CD8-positive, alpha-beta memory T cell (primary cell): ENCODE data around the gene SEMA5A. TPM values are rescaled to one million over a fixed set of nuclear protein-coding genes. Genes with fewer than 3 reads are reported as not detected.

Experiments
- CTCF ChIA-PET: fragments of 350-600 bp; sonication (Branson Sonifier 250); formaldehyde crosslinking; loops from one replicate; lab custom pipeline; 2021; ENCODE audit warnings: antibody characterized with exemption; lab: Charles Lee
- POLR2A ChIA-PET: fragments of 350-600 bp; sonication (Branson Sonifier 250); formaldehyde crosslinking; loops from one replicate; lab custom pipeline; 2021; ENCODE audit warnings: antibody characterized with exemption; lab: Charles Lee
- DNase-seq, 5 donors: peaks; one replicate each; pipeline versions ENCODE4 v3.0.0 to v3.0.0-alpha.2; 2020 to 2022; ENCODE audit warnings: mixed read lengths in 1 of 5
- H3K27ac ChIP-seq: one replicate; pipeline ENCODE4 v1.7.0; 2013; ENCODE audit warnings: low read depth, mild to moderate bottlenecking, low read length, moderate library complexity
- H3K27me3 ChIP-seq: 2 replicates; pipeline ENCODE4 v1.7.0; 2013; ENCODE audit warnings: low read length, mild to moderate bottlenecking; ENCODE audit not compliant: insufficient read depth, poor library complexity, severe bottlenecking
- H3K36me3 ChIP-seq: 2 replicates; pipeline ENCODE4 v1.7.0; 2013; ENCODE audit warnings: mild to moderate bottlenecking, low read length, moderate library complexity; ENCODE audit not compliant: insufficient read depth
- H3K4me1 ChIP-seq: 2 replicates; pipeline ENCODE4 v1.7.0; 2013; ENCODE audit warnings: mild to moderate bottlenecking, low read length, moderate library complexity; ENCODE audit not compliant: insufficient read depth
- H3K4me3 ChIP-seq: 2 replicates; pipeline ENCODE4 v1.7.0; 2013; ENCODE audit warnings: mild to moderate bottlenecking, low read length
- H3K9me3 ChIP-seq: 2 replicates; pipeline ENCODE4 v1.7.0; 2013; ENCODE audit warnings: mild to moderate bottlenecking, low read length
- H3K27ac Mint-ChIP-seq, 8 donors: one replicate each; pipeline ENCODE4 v1.8.0; 2020 to 2021; ENCODE audit warnings: mixed read lengths in 8 of 8, mild to moderate bottlenecking in 6 of 8, inconsistent platforms in 3 of 8, moderate library complexity in 3 of 8
- H3K27me3 Mint-ChIP-seq, 2 donors: one replicate each; pipeline ENCODE4 v1.8.0; 2020 to 2021; ENCODE audit warnings: mixed read lengths in 2 of 2, mild to moderate bottlenecking in 1 of 2, moderate library complexity in 1 of 2
- H3K36me3 Mint-ChIP-seq, 3 donors: one replicate each; pipeline ENCODE4 v1.8.0; 2020 to 2021; ENCODE audit warnings: mixed read lengths in 3 of 3, inconsistent platforms in 1 of 3, mild to moderate bottlenecking in 1 of 3
- H3K4me1 Mint-ChIP-seq, 3 donors: one replicate each; pipeline ENCODE4 v1.8.0; 2020 to 2021; ENCODE audit warnings: mixed read lengths in 3 of 3, inconsistent platforms in 1 of 3, mild to moderate bottlenecking in 1 of 3
- H3K4me3 Mint-ChIP-seq, 7 donors: one replicate each; pipeline ENCODE4 v1.8.0; 2020 to 2021; ENCODE audit warnings: mixed read lengths in 7 of 7, mild to moderate bottlenecking in 6 of 7, moderate library complexity in 4 of 7, inconsistent platforms in 2 of 7
- H3K9me3 Mint-ChIP-seq, 5 donors: one replicate each; pipeline ENCODE4 v1.8.0; 2020 to 2022; ENCODE audit warnings: mixed read lengths in 5 of 5, mild to moderate bottlenecking in 3 of 5, moderate library complexity in 2 of 5, inconsistent platforms in 1 of 5
- polyA plus RNA-seq: library from polyadenylated mRNA; unstranded; fragments of 300-500 nt; fragmentation: Illumina TruSeq; gene quantifications from one replicate; pipeline ENCODE4 v1.2.3, GENCODE V29; 2021
- total RNA-seq, 2 experiments: library from RNA; stranded (reverse); gene quantifications; one replicate each; pipeline ENCODE4 v1.2.3, GENCODE V29; 2021

SEMA5A gene
- total and polyA plus RNA-seq, 3 experiments from 2014 or later, result not detected

DNA sequence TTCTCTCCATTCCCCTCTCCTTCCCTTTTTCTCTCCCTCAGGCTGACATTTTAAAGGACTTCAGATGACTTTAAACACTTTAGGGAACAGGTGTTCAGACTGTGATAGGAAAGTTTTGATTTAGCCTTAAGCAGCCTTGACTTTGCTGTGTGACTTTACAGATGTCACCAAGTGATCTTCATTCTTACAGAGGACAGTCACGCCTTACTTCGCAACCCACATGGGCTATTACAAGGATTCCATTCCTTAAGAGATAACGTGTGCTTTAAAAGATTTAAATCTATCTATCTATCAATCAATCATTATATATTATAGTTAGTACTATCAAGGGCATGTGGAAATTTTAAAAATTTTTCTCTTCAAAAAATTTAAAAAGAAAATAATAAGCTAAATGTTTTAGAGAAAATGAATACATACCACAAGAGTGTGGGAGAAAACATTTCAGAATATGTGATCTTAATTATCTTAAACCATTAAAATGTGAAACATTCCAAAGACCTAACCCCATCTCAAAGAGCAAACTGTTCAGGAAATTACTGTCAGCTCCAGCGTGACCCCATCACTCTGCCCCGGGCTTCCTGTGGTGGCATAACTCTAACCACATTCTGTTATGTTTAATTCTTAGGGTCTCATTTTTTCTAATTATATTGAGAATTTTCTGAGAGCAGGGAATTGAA lies 530.5 kb downstream of the SEMA5A start:
- ChIA-PET POLR2A (no interaction called here), CTCF (no interaction called here)
- H3K9me3 Mint-ChIP-seq, result peaks cover 2 to 22% (median 13%) of the 10 kb centered on the region in 5 donors
- Histone ChIP-seq H3K27me3 (no peaks in the 10 kb centered on the region), H3K27ac (no peak overlapping the region), H3K9me3 (no peaks in the 10 kb centered on the region), H3K4me3 (no peak overlapping the region), H3K36me3 (no peaks in the 10 kb centered on the region), H3K4me1 (no peaks in the 10 kb centered on the region)
- no peak overlapping the region for H3K4me3 Mint-ChIP-seq
- H3K27me3 Mint-ChIP-seq, result no peaks in the 10 kb centered on the region
- H3K36me3 Mint-ChIP-seq, result no peaks in the 10 kb centered on the region
- H3K27ac Mint-ChIP-seq, result no peak overlapping the region
- H3K4me1 Mint-ChIP-seq, result no peaks in the 10 kb centered on the region
- no peak for DNase-seq

GRCh38 chr5:9013147-9013546 lies 532.7 kb downstream of the SEMA5A start:
- no peak overlapping the region for H3K27ac Mint-ChIP-seq
- ChIA-PET CTCF (no interaction called here), POLR2A (no interaction called here)
- no peaks in the 10 kb centered on the region for H3K9me3 ChIP-seq
- no peak overlapping the region for H3K4me3 ChIP-seq
- H3K27ac ChIP-seq, result no peak overlapping the region
- no peaks in the 10 kb centered on the region for H3K36me3 ChIP-seq
- H3K9me3 Mint-ChIP-seq, result peaks cover 7 to 21% (median 15%) of the 10 kb centered on the region in 5 donors
- H3K27me3 ChIP-seq, result no peaks in the 10 kb centered on the region
- no peak for DNase-seq
- H3K4me3 Mint-ChIP-seq, result no peak overlapping the region
- no peaks in the 10 kb centered on the region for H3K4me1 ChIP-seq
- H3K27me3 Mint-ChIP-seq, result peaks cover 0 to 2% of the 10 kb centered on the region in 2 donors
- no peaks in the 10 kb centered on the region for H3K4me1 Mint-ChIP-seq
- H3K36me3 Mint-ChIP-seq, result no peaks in the 10 kb centered on the region

- no peaks in the 10 kb centered on the region for H3K9me3 ChIP-seq
- H3K36me3 ChIP-seq, result no peaks in the 10 kb centered on the region
- H3K4me3 Mint-ChIP-seq, result no peak overlapping the region
- no peak overlapping the region for H3K27ac ChIP-seq
- no peaks in the 10 kb centered on the region for H3K27me3 ChIP-seq
- H3K36me3 Mint-ChIP-seq, result no peaks in the 10 kb centered on the region
- H3K27me3 Mint-ChIP-seq, result peaks cover 0 to 2% of the 10 kb centered on the region in 2 donors
- no peaks in the 10 kb centered on the region for H3K4me1 ChIP-seq
- H3K27ac Mint-ChIP-seq, result no peak overlapping the region
- H3K4me3 ChIP-seq, result no peak overlapping the region
- ChIA-PET CTCF (no interaction called here), POLR2A (no interaction called here)
- no peaks in the 10 kb centered on the region for H3K4me1 Mint-ChIP-seq
- peaks cover 8 to 28% (median 15%) of the 10 kb centered on the region in 5 donors for H3K9me3 Mint-ChIP-seq
- no peak for DNase-seq
These were observed 535.8 kb downstream of the SEMA5A start for GRCh38 chr5:9009931-9010651.

DNA sequence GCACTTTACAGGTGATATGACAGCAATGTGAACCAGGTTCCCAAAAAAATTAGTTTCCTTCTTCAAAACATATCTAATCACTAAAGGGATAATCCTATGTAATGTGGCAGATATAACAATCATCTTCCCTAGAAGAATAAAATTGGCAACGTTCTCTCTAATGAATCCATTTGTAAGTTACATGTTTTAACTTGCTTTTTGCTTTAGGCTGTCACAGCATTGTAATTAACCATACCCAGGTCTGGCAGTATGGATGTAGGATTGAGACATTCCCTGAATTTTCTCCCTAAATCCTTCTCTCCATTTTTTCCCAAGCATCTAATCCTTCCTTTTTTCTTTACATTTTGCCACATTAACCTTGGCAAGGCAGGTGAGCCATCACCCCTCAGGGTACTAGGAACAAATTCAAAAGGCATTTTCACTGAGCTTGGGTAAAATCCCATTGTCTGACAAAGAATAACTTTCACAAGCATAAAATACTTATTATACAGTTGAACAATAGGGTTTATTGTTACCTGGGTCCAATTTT lies 548.3 kb downstream of the SEMA5A start:
- no peaks in the 10 kb centered on the region for H3K4me1 Mint-ChIP-seq

DNA sequence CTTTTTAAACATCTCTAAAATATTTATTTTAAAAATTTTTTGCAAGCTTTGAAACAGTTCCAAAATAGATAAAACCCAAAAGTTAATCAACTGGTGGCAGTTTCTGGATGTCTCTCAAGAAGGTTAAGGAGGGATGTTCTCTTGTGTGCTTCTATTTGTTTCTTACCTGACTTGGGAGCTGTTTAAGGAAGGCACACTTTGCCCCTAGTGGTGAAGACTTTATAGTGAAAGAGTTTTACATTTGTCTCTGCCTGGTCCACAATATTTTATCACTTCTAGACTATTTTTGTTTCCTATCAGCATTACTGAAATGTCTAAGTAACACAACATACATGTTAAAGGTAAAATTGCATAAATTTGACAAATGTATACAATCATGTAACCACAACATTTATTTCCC lies 552.8 kb downstream of the SEMA5A start:
- Mint-ChIP-seq H3K36me3 (no peaks in the 10 kb centered on the region), H3K4me1 (no peaks in the 10 kb centered on the region), H3K4me3 (no peak overlapping the region), H3K27me3 (no peaks in the 10 kb centered on the region), H3K27ac (no peak overlapping the region), H3K9me3 (peaks cover 2 to 9% (median 6%) of the 10 kb centered on the region in 5 donors)
- no peak for DNase-seq
- Histone ChIP-seq H3K27me3 (no peaks in the 10 kb centered on the region), H3K4me1 (no peaks in the 10 kb centered on the region), H3K27ac (no peak overlapping the region), H3K4me3 (no peak overlapping the region), H3K36me3 (no peaks in the 10 kb centered on the region), H3K9me3 (no peaks in the 10 kb centered on the region)
- CTCF ChIA-PET, result no interaction called here
- POLR2A ChIA-PET, result no interaction called here

More for the DNA sequence above, 548.3 kb downstream of the SEMA5A start:
- H3K27ac ChIP-seq, result no peak overlapping the region
- no peaks in the 10 kb centered on the region for H3K9me3 ChIP-seq
- H3K36me3 Mint-ChIP-seq, result no peaks in the 10 kb centered on the region
- H3K4me3 Mint-ChIP-seq, result no peak overlapping the region
- H3K27me3 Mint-ChIP-seq, result no peaks in the 10 kb centered on the region
- DNase-seq, result no peak
- no peaks in the 10 kb centered on the region for H3K36me3 ChIP-seq
- no peaks in the 10 kb centered on the region for H3K27me3 ChIP-seq
- ChIA-PET POLR2A (no interaction called here), CTCF (no interaction called here)
- no peak overlapping the region for H3K4me3 ChIP-seq
- H3K27ac Mint-ChIP-seq, result no peak overlapping the region
- H3K9me3 Mint-ChIP-seq, result peaks cover 2 to 12% (median 3%) of the 10 kb centered on the region in 5 donors
- no peaks in the 10 kb centered on the region for H3K4me1 ChIP-seq

Other genes starting within 250 kb of the SEMA5A start
- gene TAS2R1, start 84.3 kb upstream of the SEMA5A start, total RNA-seq, result not detected
- gene TAS2R1, start 84.3 kb upstream of the SEMA5A start, polyA plus RNA-seq, result not detected